Astrocyte of the spinal cord (primary cell): Measurements from ENCODE around the gene DEDD.
A peak's percentile ranks its signal among the peaks of the same experiment; 100 is the strongest.

Experiments
- DNase-seq: peaks from one replicate; pipeline ENCODE4 v3.0.0; 2011; ENCODE audit warnings: low read depth, low spot score
- H3K4me3 ChIP-seq: 2 replicates; pipeline ENCODE4 v1.5.1; 2011; ENCODE audit warnings: low read depth, mild to moderate bottlenecking, low read length, moderate library complexity
- CTCF ChIP-seq: IDR thresholded peaks from 2 replicates; pipeline ENCODE4 v1.5.1; 2012; ENCODE audit warnings: low read depth, mild to moderate bottlenecking, low read length, inconsistent platforms
- in situ Hi-C: cut with HindIII; loops from 2 replicates; pipeline ENCODE4 v1.10.0; 2017; ENCODE audit warnings: low sequenced_read_pairs

The DEDD gene

GRCh38 chr1:161091796-161092507, 40.5 kb downstream of the DEDD start:
- no peak for DNase-seq
- in situ Hi-C loops, result no loop called here
- H3K4me3 ChIP-seq, result no peak overlapping the region
- no peak for TF ChIP-seq CTCF

GRCh38 chr1:161091093-161091492, 41.4 kb downstream of the DEDD start:
- in situ Hi-C loops, result no loop called here
- DNase-seq, result no peak
- no peak for TF ChIP-seq CTCF
- H3K4me3 ChIP-seq, result no peak overlapping the region

GRCh38 chr1:161090617-161091016, 41.9 kb downstream of the DEDD start:
- in situ Hi-C loops, result no loop called here
- H3K4me3 ChIP-seq, result no peak overlapping the region
- no peak for TF ChIP-seq CTCF
- DNase-seq, result no peak

- in situ Hi-C loops, result no loop called here
- no peak for TF ChIP-seq CTCF
- no peak for DNase-seq
- no peak overlapping the region for H3K4me3 ChIP-seq
Measured at GRCh38 chr1:161089938-161090337, 42.5 kb downstream of the DEDD start.

- no peak for DNase-seq
- in situ Hi-C loops, result no loop called here
- no peak within 1 kb of the TSS for H3K4me3 ChIP-seq
- TF ChIP-seq CTCF, result no peak
Measured at GRCh38 chr1:161089251-161089924, 43.1 kb downstream of the DEDD start, which contains the start of gene NECTIN4. Gene NECTIN4 (minus strand): TSS chr1:161089558. CDS start chr1:161089296, 262 bp downstream.

GRCh38 chr1:161088587-161089110, 43.8 kb downstream of the DEDD start:
- TF ChIP-seq CTCF, result no peak
- in situ Hi-C loops, result no loop called here
- DNase-seq, result peak; percentile 34
- H3K4me3 ChIP-seq, result no peak overlapping the region
